ENCODE data around the gene MAP2K5. TPM values are rescaled to one million over a fixed set of nuclear protein-coding genes. Genes with fewer than 3 reads are reported as not detected.

MAP2K5 gene
- total RNA-seq, 1 experiment from 2014 or later = 15.0 TPM

- no peak overlapping the region for H2BK15ac ChIP-seq (ENCODE audit: low read depth, low read length)
- H3K27me3 ChIP-seq (ENCODE audit: insufficient read depth, low read length) = peaks cover 19% of the 10 kb centered on the region
- no peak overlapping the region for H4K8ac ChIP-seq (replicated peaks; ENCODE audit: insufficient read length, low read depth, low read length)
- no peak overlapping the region for H3K9ac ChIP-seq (ENCODE audit: extremely low read depth, insufficient read length, low read length)
- no peak overlapping the region for H3K14ac ChIP-seq (ENCODE audit: insufficient read depth, low read length)
- H2BK20ac ChIP-seq (ENCODE audit: low read depth, low read length, poor library complexity, severe bottlenecking) = no peak overlapping the region
- H3K4me1 ChIP-seq (ENCODE audit: insufficient read depth, low read length) = no peaks in the 10 kb centered on the region
- no peak overlapping the region for H4K5ac ChIP-seq (ENCODE audit: insufficient read length, low read depth, low read length)
- Mint-ChIP-seq H3K4me1 (peaks cover 9 to 22% of the 10 kb centered on the region in 2 experiments; a peak in 3 of 4 replicates), H3K9me3 (peaks cover 0 to 2% of the 10 kb centered on the region in 2 experiments; a peak in 1 of 5 replicates), H3K4me3 (no peak overlapping the region), H3K27me3 (ENCODE audit: low read depth) (peaks cover 49% of the 10 kb centered on the region), H3K36me3 (ENCODE audit: insufficient read depth in 1 of 3, low read depth in 3 of 3) (peaks cover 0 to 2% (median 0%) of the 10 kb centered on the region in 3 experiments; a peak in 1 of 7 replicates), H3K27ac (no peak overlapping the region)
- H3K4me2 ChIP-seq (ENCODE audit: insufficient read depth, insufficient read length, low read length) = no peak overlapping the region
- H3K18ac ChIP-seq (ENCODE audit: insufficient read length, low read depth, low read length) = no peak overlapping the region
- no peak for TF ChIP-seq CTCF (conservative IDR thresholded peaks at IDR 0.05)
- H2BK120ac ChIP-seq (ENCODE audit: low read depth, low read length, poor library complexity, severe bottlenecking) = no peak overlapping the region
- H4K20me1 ChIP-seq (ENCODE audit: control insufficient read depth, insufficient read depth, insufficient read length) = no peaks in the 10 kb centered on the region
- H3K4ac ChIP-seq (ENCODE audit: low read depth, low read length) = no peak overlapping the region
- H3K79me1 ChIP-seq (ENCODE audit: insufficient read depth, low read depth, low read length, poor library complexity, severe bottlenecking) = no peaks in the 10 kb centered on the region
- no peak overlapping the region for H2BK12ac ChIP-seq (ENCODE audit: insufficient read length, low read depth, low read length)
- no peak overlapping the region for H2AK5ac ChIP-seq (ENCODE audit: insufficient read length, low read length)
- H3T11ph ChIP-seq (ENCODE audit: low read length) = no peak overlapping the region
- DNase-seq = no peak
- H2AFZ ChIP-seq (ENCODE audit: low read length) = no peak overlapping the region
- H3K9me3 ChIP-seq (ENCODE audit: control insufficient read depth, low read depth, low read length) = no peaks in the 10 kb centered on the region
- whole genome bisulfite sequencing (ENCODE audit: extremely low coverage, insufficient read length, low lambda C conversion rate) = no CpG with 5 or more reads among the region's 5 CpGs
- no peaks in the 10 kb centered on the region for H3K79me2 ChIP-seq (ENCODE audit: insufficient read depth, low read length)
- no peaks in the 10 kb centered on the region for H3K23me2 ChIP-seq (ENCODE audit: insufficient read length, low read depth, low read length, poor library complexity, severe bottlenecking)
- H3K56ac ChIP-seq (ENCODE audit: insufficient read length, low read depth, low read length) = no peak overlapping the region
- no peak overlapping the region for H4K91ac ChIP-seq (ENCODE audit: insufficient read length, low read depth, low read length)
- H3K23ac ChIP-seq (ENCODE audit: insufficient read length, low read depth, low read length) = no peak overlapping the region
- H3K27ac ChIP-seq (ENCODE audit: insufficient read length, low read depth, low read length) = no peak overlapping the region
- no peak overlapping the region for H2BK5ac ChIP-seq (ENCODE audit: insufficient read length, low read length)
Measured at GRCh38 chr15:67815036-67815592, 272.6 kb downstream of the MAP2K5 start.
